T-helper 2 cell treated with Interferon-gamma antibody and Interleukin-4, amounts not matched to agents 100 ng/mL and 5 ng/mL, for 36 hours (primary cell): Measurements from ENCODE around the gene ALDH18A1. TPM values are rescaled to one million over a fixed set of nuclear protein-coding genes. Genes with fewer than 3 reads are reported as not detected.

Source experiments
- intact Hi-C: fragments of 100-400 bp; cut with micrococcal nuclease; formaldehyde crosslinking; loops from one replicate; pipeline ENCODE4 v1.15.1; 2023
- total RNA-seq: library from RNA; stranded (reverse); gene quantifications from 2 replicates; pipeline ENCODE4 v1.2.3, GENCODE V29; 2022

ALDH18A1 gene
- total RNA-seq, 1 donor from 2014 or later = 83.8 TPM

DNA sequence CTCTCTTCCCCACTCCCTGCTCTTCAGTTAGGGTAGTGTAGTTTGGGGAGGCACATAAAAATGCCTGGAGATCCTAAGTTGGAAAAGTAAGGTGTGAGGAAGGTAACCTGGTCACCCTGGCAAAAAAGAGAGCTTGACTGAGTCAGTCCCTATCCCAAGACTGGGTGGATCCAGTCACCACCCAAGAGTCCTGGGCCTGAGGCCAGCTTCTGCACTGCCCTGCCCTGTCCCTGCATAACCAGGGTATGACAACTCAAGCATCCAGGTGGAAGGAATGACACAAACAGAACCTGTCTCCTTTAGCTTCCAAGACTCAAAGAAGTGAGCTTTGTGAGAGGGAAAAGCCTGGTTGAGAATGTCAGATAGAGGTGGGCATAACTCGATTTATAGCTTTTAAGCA is 68.5 kb downstream of the ALDH18A1 start:
- intact Hi-C loops = no loop called here

DNA sequence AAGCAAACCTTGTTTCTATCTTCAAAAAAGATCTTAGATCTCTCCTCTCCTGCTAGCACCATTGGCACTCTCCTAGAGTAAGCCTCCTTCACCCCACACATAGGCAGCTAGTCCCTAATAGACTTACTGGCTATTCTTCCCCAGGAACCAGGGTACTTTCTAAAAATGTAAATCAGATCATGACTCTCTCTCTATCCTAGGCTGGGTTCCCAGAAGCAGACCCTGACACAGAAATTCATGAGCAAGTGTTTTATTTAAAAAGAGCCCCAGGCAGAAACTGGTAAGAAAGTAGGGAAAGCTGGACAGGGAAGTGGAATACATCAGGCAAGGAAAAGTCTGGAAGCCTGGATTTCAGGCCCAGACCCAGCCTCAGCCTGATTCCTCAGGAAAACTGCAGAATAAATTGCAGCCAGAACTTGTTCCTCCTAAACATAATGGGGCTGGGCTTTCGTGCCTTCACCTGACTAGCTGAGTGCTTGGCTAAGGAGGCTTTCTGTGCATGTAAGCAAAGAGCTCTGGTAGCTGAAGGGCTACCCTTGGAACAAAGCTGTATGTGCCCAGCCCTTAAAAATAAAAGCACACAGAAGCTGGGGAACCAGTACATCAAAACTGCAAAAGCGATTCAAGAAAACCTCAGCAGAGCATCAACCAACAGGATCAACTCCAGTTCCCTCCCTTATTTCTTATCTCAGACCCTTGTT is 76.5 kb downstream of the ALDH18A1 start:
- intact Hi-C loops = no loop called here

DNA sequence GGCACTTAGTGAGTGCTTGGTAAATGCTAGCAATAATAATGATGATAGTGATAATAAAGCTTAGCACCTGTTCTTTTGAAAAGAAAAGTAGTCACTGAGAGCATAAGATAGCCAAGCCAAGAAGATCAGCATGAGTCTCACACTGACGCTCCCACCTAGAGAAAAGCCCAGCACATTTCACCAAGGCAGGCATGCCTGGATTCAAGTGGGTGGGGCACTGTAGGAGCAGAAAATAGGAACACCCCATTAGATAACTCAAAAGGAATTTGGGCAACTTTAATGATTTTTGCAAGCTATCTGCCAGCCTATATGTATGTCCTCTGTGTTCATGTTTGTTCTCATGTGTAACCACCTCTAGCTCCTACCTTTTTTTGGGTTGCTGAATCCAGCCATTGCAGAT is 77.2 kb downstream of the ALDH18A1 start:
- intact Hi-C loops = no loop called here

DNA sequence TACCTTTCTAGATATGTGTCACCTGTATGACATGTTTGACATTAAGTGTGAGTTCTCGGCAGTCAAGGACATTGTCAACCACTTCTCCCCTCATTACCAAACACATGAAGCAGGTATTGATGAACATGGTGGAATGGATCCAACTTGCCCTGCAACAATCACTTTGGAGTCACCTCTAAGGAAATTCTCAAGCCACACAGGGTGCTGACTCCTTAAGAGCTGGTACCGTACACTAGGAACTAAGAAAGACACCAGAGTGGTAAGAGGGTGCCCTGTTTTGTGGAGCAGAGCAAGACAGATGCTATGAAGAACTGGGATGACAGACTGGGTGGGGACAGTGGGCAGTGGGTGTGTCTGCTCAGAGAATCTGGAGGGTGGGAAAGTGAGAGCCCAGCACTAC is 77.9 kb downstream of the ALDH18A1 start:
- intact Hi-C loops = no loop called here

DNA sequence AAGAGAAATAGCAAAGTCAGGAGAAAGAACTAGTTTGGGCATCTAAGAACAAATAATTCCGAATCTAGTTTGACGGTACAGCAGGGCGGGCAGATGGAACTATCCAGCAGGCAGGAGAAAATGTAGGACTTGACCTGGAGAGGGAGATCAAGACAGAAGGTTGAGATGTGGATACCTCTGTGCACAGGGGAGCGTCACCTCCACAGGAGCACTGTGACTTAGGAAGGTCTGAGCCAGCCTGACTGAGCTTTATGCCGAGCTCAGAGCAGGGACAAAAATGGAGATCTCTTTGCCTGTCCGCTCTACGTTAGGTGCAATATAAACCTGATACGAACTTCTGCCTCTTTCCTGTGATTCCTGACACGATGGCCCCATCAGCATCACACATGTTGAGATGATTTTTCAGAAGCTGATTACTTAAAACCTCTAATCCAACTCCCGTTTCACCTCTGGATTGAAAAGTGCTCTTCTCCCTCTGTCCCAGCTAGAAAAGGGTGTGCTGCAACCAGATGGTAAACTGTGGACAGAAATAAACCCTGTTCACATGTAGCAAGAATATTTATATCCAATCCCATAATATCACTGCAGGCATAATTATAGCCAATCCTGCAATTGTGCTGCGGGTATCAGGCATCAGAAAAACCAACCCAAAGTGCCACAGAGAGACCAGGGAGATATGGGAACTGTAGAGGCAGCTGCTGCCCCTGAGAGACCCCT is 81.7 kb downstream of the ALDH18A1 start:
- intact Hi-C loops = no loop called here

DNA sequence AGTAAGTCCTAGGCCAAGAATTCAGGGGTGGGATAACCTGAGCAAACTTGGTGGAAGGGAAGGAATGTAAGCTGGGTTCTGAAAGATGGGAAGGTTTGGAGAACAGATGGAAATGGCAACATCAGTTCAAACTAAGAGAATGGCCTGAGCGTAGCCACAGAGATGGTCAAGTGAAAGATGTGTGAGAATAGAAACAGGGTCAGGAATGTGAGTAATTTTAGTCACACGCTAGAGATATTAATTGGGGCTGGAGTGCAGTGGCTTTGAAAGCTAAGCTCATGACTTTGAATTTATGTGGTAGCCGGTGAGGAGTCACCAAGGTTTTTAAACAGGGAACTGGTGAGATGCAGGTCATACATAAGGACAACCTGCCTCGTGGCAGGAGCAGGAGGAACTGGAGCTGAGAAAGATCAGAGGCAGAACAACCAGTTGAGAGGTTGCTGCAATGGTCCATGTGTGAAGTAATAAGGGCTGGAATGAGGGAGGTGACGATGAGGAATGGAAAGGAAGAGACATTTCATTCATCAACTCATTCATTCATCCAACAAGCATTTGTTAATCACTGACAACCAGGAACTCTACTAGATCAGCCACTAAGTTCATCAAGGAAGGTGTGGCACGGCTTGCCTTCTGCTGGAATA is 82.4 kb downstream of the ALDH18A1 start:
- intact Hi-C loops = no loop called here

DNA sequence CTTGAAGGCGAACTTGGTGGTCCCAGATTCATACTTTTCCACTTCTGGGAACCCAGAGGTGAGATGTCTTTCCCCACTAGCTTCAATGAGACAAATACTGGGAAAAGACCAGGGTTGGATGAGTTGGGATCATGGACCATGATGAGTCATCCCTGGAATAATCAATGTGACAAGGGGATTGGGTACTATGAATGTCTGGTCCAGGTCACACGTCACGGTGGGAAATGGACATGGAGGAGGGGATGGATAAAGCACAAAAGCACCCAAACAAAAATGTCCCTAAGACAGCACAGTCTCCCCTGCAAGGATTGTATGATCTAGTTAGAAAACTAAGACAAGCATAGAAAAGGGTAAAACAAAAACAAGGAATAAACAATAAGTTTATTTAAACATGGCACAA is 83.0 kb downstream of the ALDH18A1 start:
- intact Hi-C loops = no loop called here

DNA sequence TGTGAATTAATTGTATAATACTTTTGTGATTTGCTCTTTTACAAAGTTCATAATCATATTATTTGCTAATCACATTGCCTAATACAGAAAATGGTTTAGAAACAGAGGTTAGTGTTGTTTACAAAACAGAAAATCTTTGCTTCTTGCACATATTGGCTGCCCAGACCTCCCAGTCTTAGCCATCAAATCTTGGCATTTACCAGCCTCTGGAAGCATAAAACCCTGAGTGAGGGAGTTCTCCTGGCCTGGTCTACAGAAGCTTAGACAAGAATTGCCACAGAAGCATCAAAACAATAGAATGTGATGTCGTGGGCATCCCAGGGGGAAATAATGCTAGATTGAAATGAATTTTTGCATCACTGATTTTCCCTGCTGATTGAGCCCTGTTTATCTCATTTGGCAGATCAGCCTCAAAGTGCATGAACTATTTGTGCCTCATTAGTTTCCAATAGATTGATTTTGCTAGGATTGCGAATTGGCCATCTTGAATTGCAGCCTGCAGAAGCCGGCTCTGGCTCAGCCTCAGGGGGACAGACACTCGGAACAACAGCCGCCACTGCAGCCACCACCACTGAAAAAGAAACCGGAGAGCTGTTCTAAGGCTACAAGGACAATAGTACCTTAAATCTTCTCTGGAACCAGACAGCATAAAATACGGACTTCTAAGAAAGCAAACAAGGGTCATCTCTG is 84.2 kb downstream of the ALDH18A1 start:
- intact Hi-C loops = no loop called here

DNA sequence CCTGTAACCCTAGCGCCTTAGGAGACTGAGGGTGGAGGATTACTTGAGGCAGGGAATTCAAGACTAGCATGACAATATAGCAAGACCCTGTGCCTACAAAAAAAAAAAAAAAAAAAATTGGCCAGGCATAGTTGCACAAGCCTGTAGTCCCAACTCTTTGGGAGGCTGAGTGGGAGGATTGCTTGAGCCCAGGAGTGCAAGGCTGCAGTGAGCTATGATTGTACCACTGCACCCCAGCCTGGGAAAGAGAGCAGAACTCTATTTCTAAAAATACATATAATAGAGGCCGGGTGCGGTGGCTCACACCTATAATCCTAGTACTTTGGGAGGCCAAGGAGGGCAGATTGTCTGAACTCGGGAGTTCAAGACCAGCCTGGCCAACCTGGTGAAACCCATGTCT is 85.1 kb downstream of the ALDH18A1 start:
- intact Hi-C loops = no loop called here

DNA sequence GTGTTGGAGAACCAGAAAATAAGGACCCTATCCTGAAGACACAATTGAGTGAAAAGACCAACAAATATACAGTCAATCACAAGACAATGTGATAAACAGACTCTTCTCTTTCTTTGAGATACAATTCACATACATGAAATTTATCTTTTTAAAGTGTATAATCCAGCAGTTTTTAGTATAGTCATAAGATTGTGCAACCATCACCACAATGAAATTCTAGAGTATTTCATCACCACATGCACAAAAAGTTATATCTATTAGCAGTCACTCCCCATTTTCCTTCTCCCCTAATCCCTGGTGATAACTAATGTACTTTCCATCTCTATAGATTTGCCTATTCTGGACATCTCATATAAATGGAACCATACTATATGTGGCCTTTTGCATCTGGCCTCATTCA is 87.1 kb downstream of the ALDH18A1 start:
- intact Hi-C loops = loop anchor here (10.0 kb wide), 1 partner anchor 1025 kb away; the partner anchor contains the start of gene HELLS

DNA sequence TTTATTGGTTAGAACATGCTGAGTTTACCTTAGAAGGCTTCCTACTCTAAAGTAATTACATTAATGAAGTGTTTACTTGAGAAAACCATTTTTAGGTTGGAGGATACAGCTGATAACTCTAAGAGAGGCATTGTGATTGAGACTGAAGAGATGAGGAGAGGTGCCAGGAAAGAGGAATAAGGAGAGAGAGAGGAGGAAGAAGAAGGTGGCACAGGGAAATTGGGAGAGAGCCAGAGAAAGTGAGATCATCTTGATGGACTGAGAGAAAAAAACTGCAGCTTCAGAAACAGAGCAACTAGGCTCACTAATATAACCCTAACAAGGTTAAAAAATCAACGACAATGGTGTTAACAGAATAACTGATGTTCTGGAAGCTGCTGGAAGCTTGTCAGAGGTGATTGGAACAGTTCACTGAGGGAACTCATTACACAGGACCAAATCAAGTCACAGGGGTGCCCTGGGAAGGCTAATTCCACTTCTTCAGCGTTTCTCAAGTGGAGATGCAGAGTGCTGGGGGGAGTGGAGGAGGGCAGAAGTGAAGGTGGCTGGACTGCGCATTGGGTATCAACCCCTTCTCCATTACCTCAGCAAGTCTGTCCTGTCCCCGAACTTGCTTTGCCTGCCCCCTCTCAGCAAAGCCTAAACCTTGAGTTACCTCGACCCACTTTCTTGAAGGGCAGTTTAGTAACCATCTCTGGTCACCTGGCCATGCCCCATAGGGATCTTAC is 88.4 kb downstream of the ALDH18A1 start:
- intact Hi-C loops = loop anchor here (10.0 kb wide), 1 partner anchor 1023 kb away; the partner anchor contains the start of gene HELLS

DNA sequence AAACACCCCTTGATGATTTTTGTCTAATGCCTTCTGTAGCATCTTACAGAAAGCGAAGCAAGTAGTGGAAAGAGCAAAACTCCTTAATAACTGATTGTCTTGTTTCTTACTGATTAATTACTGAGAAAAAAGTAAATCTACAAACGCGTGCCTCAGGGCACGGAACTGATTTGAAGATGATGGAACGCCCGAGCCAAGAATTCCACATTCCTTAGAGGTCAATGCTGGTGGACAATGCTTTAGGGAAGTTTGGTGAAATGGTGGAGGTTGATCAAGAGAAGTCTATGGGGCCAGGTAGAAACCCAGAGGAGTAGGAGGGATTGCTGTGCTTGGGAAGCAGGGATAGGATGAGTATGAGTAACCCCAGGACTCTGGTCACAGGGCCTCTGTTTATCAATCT is 90.4 kb downstream of the ALDH18A1 start:
- intact Hi-C loops = loop anchor here (10.0 kb wide), 1 partner anchor 1021 kb away; the partner anchor contains the start of gene HELLS

DNA sequence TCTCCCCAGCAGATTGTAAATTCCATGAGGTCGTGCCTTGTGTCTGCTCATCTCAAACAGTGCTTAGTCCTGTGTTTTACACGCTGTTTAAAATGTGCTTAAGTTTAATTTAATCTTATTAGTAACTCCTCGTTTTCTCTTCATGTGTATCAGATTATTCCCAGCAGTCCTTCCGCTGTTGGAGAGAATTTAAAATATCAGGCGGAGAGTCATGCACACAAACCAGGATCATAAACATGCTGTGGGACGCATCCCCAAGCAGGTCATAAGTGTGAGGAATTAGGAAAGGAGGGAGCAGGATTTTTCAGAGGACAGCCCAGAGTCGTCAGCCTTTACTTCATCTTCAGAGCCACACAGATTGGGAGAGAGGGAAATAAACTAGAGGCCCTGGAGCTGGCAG is 91.2 kb downstream of the ALDH18A1 start:
- intact Hi-C loops = loop anchor here (10.0 kb wide), 1 partner anchor 1021 kb away; the partner anchor contains the start of gene HELLS

DNA sequence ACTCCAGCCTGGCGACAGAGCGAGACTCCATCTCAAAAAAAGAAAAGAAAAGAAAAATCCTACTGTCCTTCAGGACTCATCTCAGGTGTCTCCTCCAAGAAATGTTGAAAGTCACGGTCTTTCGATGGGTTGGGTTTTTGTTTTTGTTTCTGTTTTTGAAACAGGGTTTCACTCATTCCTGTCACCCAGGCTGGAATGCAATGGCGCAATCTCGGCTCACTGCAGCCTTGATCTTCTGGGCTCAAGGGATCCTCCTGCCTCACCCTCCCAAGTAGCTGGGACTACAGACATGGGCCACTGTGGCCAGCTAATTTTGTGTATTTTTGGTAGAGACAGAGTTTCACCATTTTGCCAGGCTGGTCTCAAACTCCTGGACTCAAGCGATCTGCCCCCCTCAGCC is 92.2 kb downstream of the ALDH18A1 start:
- intact Hi-C loops = loop anchor here (10.0 kb wide), 1 partner anchor 1019 kb away; the partner anchor contains the start of gene HELLS

DNA sequence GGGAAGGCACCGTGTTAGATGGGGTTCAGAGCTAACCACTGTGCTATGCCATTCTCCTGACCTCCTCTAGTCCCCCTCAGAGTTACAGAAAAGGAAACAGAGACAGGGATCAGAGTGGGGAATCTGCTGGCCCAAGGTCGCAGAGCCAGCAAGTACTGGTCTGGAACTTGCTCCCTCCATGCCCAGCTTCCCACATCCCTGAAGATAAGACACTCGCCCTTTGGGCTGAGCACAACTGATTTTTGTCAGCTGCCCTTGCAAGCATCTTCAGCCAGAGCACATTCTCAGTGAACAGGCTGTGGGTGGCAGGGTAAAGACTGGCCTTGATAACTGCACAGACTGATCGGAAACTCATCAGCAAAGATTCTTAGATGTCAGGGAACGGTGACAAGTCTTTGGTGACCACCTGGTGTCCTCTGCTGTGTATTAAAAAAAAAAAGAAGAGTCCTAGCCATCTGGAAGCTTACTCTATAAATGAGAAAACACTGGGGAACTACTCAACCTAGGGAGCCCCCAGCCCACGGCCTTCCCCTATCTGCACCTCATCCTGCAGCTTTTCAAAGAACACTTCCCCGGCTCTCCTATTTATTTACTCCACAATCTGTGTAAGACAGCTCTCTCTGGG is 94.1 kb downstream of the ALDH18A1 start:
- intact Hi-C loops = loop anchor here (10.0 kb wide), 1 partner anchor 1018 kb away; the partner anchor contains the start of gene HELLS

DNA sequence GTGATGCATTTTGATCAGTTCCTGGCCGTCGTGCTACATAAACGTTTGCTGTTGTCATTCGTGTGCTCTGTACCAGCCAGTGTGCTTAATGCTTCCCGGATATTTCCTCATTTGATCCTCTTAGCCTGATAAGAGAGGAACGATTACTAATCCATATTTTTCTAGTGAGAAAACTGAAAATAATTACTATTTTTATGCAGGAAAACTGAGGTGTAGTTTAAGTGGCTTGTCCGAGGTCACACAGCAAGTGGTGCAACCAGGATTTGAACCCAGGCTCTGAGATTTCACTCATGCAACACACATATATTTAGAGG is 94.7 kb downstream of the ALDH18A1 start:
- intact Hi-C loops = loop anchor here (1.0 to 10.0 kb wide), 4 partner anchors 94 to 1017 kb away; partner anchors contain the start of genes ALDH18A1, HELLS and PDLIM1

DNA sequence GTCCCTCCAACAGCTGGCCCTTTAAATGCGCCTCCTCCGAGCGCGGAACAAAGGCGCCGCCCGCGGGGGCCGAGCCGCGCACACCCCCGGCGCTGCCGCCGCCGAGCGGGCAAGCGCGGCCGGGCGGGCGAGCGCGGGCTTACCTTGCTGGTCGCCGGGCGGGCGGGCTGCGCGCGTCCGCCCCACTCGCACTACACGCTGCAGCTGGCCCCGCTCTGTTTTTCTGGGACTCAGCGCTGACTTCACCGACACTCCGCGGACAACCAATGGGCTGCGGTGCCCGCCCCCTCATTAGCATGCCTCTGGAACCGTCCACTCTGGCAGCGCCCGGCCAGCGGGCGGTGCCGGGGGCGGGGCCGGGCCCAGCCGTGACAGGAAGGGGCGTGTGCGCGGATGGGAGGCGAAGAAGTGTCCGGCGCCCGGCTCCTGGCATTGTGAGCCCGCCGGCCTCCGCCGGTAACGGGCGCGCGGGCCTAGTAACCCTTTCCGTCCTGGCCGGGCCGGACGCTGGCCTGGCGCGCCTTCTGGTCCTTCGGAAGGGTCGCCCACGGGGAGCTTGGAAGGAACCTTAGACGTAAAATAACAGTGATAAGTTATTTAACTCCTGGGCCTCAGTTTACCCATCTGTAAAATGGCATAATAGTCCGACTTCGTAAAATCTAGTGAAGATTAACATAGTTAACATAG is 95.2 kb downstream of the ALDH18A1 start, which contains the start of gene SORBS1:
Gene SORBS1, minus strand, starts transcription at position 195 of the 687 bp plus-strand sequence. CDS start 120,236 bp downstream, outside the sequence.
- intact Hi-C loops = loop anchor here (1.0 to 10.0 kb wide), 4 partner anchors 95 to 1017 kb away; partner anchors contain the start of genes ALDH18A1, HELLS and PDLIM1

DNA sequence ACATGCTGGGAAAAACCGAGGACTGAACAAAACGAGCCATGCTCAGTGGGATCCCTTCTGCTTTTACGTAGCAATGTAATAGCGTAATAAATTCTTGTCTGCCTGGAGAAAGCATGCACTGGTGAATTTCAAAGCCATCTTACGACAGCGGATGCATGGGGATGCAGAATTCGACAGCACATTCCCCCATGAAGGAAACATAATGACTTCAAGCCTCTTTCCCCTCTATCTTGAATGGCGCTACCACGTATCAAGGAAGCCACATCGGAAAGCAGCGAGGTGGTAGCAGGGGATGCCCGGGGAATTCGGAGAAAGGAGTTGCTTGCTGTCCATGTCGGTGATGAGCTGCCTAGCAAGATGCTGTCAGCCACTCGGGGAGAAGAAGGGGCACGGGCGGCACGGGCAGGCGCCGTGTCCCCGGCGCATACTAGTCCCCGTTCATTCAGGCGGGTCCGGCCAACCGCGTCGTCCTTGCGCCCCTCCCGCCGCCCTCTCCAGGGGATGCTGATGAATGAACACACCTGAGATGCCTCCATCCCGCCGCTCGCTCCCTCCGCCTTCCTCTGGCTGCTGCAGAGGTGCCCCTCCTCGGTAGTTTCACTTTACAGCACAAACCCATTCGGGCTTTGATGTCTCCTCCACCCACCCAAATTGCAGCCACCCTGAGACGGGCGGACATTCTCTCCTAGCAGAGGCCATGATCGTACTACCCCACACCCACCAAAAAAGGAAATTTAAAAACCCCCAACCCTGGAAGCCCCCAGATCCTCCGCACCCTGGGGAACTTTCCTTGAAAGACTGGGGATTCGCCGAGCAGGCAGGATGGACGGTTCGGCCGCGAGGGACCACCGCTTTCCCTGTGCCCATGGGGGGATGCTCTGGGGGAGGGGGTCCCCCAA is 96.0 kb downstream of the ALDH18A1 start:
- intact Hi-C loops = loop anchor here (1.0 to 10.0 kb wide), 4 partner anchors 96 to 1016 kb away; partner anchors contain the start of genes ALDH18A1, HELLS and PDLIM1
